HG02623 (cell line): ENCODE results near the gene ENTHD1.

Experiments
- ATAC-seq: cut with Tn5 transposase; IDR thresholded peaks from one replicate; pipeline ENCODE4 v1.9.1; 2021; ENCODE audit warnings: moderate library complexity; ENCODE audit not compliant: unreplicated experiment

ENTHD1 gene, protein sequence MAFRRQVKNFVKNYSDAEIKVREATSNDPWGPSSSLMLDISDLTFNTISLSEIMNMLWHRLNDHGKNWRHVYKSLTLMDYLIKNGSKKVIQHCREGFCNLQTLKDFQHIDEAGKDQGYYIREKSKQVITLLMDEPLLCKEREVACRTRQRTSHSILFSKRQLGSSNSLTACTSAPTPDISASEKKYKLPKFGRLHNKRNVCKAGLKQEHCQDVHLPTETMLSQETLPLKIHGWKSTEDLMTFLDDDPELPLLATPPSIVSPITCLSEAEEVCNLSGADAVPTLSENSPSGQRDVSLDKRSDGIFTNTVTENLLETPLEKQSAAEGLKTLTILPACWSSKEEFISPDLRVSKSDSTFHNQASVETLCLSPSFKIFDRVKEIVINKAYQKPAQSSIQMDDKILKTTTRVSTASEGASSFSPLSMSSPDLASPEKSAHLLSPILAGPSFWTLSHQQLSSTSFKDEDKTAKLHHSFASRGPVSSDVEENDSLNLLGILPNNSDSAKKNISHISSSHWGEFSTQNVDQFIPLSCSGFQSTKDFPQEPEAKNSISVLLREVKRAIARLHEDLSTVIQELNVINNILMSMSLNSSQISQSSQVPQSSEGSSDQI

DNA sequence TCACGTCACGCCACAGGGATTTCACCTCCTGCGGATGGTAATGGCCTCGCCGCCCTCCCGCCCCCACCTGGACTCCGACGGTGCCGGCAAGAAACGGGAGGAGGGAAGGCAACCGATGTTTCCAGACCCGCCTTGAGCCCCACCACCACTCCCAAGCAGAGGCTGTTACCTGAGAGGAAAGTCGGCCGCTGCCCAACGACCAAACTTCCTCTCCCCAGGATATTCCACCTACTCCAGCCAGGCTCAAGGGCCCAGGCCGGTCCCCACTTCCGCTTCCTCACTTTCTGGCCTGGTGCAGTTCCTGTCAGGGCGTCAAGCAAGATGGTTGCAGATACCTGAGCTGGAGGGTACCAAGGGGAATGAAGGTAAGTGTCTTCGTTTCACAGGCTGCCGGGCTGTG, at the start of gene ENTHD1:
TSS of gene ENTHD1 (minus strand) at position 235 of the 400 bp plus-strand sequence. CDS start 6,012 bp downstream, outside the sequence.
- no peak for ATAC-seq

DNA sequence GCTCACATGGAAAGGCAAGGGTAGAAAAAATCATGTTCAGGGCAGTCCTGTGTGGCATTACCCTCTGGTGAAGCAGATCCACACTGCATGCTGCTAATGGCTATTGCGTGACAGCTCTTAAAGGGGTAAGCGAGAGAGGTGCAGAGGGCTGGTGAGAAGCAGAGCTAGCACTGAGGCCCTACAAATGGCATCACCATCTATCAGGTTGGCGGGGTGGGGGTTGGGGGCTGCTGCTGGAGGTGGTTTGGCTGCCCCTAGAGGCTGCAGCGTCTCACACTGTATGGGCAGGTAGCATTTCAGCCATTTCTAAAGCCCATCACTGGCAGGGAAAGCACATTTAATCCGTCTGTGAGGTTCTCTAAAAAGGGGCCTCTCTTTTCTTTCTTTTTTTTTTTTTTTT, 49.8 kb upstream of the ENTHD1 start:
- no peak for ATAC-seq

DNA sequence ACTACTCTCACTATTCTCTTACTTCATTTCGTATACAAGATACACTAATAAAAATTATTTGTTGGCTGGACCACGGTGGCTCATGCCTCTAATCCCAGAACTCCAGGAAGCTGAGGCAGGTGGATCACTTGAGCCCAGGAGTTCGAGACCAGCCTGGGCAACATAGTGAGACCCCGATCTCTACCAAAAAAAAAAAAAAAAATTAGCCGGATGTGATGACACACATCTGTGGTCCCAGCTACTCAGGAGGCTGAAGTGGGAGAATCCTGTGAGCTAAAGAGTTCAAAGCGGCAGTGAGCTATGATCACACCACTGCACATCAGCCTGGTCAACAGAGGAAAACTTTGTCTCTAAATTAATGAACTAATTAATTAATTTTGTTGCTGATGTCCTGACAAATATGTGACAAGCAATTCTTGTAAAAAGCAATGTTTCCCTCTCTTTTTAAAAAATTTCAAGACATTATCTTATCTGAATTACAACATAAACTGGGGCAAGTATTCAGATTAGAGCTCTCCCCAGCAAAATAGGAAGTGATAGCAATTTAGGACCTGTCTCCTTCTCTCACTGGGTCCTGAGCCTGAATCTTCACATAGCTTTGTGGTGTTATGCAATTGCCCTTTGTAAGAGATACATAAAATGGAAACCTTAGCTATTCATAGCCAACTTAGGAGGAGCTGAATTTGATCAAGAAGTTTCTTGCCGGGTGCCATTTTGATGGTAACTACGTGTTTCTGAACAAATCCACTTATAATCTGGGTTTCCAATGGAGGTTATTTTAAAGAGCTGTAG, 49.1 kb upstream of the ENTHD1 start:
- no peak for ATAC-seq

DNA sequence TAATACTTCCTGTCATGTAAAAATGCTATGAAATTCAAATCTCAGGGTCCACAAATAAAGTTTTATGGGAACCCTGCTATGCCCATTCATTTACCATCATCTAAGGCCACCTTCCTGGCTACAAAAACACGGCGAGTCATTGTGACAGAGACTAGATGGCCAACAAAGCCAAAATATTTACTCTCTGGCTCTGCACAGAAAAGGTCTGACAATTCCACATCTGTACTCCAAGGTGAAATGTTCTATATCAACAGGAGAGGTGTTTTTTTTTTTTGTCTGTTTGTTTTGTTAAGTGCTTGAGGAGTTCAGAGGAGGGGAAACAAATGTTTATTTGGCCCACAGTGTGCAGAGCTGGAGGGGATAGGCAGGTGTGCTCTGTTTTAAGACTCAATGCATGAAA, 48.0 kb upstream of the ENTHD1 start:
- ATAC-seq: no peak

DNA sequence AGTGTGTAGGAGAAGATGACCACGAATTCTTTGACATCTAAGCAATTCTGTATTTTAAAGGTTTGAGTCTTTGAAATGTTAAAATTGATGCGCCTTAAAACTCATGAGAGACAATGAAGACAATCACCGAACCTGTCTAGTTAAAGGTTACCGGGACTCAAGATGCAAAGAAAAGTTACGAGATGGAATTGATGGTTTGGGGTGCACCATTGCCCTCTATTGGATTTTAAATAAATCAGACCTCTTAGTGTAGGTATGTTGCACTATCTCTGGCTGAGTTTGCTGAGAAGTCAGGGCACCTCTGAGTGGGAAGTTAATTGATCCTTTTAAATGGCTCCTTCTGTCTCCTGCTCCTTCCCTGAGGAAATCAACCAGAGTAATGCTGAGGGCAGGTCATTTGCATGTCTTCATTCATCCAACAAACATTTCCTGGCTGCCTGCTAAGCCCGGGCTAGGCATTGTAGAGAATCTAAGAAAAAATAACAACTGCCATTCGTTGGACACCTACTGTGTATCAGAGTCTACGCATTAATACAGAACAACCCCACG, 47.3 kb upstream of the ENTHD1 start:
- ATAC-seq: no peak

DNA sequence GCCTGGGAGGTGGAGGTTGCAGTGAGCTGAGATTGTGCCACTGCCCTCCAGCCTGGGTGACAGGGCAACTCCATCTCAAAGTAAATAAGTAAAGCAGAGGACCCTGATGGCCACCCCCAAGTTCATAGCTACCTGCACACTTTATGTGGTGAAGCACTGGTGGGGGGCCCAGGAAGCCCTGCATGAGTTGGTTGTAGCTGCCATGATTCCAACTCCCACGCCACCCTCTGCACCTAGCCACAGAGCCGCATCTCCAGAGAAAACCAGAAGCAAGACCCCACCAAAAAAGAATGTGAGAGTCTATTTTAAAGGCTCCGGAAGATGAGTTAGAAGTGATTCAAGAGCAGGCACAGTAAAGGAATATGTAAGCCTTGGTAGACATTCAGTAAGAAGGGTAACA, 46.3 kb upstream of the ENTHD1 start:
- no peak for ATAC-seq

DNA sequence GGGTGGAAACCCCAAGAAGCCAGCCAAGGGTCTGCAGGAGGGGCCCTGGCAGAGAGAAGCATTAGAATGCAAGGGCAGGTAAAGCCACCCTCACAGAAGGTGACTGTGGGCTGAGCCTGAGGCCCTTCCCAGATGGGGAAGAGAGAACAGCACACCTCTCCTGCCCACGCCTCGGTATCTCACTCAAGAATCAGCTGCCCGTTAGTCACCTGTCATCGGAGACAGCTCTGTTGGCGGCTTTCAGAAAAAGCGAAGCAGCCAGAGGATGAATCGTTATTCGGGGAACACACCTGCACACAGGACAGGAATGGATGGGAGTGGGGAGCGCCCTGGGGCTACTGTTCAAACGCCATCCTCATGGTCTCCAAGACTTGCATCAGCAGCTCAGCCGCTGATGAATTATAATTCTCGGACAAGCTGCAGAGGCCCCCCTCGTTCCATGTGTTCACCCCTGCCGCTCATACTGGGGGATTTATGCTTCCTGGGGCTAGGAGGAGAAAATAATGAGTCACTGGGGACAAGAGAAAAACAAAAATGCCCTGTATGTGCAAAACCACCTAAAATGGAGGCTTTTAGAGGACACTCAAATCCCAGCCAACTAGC, 45.0 kb upstream of the ENTHD1 start:
- no peak for ATAC-seq

DNA sequence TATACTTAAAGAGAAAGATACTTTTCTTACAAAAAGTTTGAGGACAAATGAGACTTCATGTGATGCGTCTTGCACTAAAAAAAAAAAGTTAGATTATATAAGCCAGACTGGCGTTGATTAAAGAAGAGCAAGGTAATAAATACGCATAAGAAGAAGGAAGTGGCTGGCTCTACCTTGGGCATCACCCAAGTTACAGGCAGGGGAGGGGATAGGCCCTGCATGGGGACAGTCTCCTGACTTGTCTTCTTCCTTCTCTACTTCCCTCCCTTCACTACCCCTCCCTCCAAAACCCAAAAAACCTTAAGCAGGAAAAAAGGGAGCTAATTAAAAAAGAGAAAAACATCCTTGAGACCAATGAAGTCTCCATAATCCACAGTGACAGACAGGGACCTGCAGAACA, 44.3 kb upstream of the ENTHD1 start:
- ATAC-seq: no peak

DNA sequence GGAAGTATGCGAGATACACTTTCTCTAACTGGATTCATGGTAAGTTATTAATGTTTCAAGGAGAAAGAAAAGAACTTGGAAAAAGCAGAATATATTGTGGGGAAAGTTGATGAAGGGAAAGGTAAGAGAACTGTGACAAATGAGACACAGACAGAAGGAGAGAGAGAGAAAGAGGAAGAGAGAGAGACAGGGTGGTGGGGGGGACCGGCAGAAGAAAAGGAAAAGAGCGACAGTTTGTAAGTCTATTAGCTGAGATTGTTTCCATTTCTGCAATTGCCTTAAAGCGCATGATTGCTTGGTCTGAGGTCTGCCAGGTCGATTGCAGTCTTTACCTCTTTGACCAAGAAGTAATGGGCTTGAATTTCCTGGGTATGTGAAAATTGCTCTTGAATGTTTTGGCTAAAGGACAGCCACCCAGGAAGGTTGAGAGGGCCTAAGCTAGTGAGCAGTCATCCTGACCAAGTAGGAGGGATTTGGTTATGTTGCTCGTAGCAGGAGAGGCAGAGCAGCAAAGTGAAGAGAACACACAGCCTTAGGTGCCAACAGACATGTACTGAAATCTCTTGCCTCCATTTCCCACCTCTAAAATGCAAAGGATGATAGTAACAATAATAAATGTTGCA, 43.1 kb upstream of the ENTHD1 start:
- ATAC-seq: no peak

DNA sequence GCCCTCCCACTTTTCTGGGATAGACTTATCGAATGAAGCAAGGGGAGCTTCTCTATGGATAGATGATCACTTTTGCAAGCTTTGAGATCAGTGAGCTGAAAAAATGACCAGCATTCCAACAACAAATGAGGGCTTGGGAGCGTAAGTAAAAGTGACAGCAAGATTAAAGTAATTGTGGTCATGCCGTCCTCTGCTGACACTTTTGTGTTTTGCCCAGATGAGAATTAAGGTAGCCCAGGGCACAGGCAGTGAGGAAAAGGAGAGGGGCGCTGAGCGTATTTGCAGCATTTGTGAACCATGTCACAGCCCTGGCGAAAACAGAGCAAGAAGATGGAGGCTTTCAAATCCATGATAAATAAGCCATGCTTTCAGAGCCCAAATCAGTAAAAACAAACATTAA, 42.1 kb upstream of the ENTHD1 start:
- ATAC-seq: no peak

DNA sequence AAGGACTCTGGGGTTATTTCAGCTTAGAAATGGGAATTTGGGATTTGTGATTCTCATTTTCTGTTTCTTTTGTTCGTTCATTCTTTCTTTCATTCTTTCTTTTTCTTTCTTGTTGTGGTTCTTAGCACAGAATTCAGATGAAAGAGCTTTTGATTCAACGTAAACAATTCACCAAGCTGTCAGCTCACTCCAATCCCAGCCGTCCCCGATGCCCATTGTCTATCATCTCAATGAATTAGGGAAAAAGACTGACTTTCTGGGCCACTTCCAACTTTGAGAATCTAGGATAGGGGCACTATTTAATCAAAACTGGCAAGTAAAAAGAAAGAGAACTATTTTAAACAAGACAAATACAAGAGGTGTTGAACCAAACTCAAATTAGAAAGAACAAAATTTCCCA, 41.6 kb upstream of the ENTHD1 start:
- no peak for ATAC-seq

DNA sequence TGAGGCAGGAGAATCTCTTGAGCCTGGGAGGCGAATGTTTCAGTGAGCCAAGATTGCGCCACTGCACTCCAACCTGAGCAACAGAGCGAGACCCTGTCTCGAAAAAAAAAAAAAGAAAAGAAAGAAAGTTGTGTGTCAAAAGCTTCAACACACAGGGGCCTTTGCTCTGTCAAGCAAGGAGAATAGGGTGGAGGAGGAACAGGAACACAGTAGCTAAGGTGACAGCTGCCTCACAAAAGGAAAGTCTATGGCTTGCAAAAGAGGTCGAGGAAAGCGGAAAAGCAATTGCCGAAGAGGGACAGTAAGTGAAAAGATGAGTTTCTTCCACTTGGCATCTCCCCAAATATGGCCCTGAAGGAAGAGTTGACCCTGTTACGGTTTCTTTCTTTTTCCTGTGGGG, 40.2 kb upstream of the ENTHD1 start:
- ATAC-seq: no peak

DNA sequence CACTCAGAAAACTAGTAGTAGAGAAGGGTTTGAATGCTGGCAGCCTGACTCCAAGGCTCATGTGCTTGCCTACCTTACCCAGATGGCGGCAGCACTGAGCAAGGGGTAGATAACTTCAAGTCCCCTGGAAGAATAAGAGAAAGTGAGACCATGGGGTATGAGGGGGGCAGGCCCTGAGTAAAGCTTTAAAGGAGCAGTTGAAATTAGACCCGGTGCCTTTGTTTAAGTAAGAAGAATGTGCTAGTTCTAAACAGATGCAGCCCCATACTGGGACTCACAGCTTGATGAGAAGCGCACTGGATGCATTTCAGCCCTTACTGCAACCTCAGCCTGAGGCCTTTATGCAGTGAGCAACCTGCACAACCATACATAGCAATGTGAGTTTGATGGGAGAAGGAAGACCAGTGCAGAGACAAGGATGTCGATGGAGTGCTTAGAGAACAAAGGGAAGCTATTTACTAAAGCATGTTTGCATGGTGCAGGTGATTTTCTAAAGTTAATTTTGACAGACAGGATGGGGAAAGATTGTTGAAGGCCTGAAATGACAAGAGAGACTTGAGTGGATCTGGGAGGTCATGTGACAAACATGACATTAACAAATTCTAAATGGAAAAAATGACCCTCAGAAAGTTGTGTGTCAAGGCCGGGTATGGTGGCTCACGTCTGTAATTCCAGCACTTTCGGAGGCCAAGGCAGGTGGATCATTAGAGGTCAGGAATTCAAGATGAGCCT, 39.5 kb upstream of the ENTHD1 start:
- ATAC-seq: no peak

DNA sequence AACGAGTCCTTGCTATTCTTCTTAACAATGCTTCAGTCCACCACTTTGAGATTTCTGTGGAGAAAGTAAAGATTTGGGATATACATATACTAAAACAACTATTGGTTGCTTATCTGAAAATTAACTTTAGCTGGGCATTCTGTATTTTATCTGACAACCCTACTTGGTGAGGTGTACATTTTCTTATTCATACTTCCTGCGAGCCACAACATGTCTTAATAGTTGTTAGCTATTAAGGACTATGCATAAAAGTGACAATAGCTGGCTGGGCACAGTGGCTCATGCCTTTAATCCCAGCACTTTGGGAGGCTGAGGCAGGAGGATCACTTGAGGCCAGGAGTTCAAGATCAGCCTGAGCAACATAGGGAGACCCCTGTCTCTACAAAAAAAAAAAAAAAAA, 38.6 kb upstream of the ENTHD1 start:
- no peak for ATAC-seq

DNA sequence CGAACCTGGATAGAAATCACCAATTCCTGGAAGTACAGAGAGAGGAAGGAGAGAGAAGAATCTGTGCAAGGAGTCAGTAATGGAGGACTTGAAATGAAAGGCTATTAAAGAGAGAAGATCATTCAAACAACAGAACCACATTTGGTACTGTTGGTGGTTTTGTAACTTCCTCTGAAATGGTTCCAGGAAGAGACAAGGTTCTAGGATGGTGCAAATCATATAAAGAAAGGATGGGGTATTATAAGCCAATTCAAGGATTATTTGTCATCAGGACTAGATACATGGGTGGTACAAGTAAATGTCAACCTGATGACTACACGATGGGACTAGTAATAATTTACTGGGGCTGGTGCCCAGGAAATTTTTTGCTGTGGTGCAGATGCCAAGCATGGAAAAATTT, 37.7 kb upstream of the ENTHD1 start:
- no peak for ATAC-seq

DNA sequence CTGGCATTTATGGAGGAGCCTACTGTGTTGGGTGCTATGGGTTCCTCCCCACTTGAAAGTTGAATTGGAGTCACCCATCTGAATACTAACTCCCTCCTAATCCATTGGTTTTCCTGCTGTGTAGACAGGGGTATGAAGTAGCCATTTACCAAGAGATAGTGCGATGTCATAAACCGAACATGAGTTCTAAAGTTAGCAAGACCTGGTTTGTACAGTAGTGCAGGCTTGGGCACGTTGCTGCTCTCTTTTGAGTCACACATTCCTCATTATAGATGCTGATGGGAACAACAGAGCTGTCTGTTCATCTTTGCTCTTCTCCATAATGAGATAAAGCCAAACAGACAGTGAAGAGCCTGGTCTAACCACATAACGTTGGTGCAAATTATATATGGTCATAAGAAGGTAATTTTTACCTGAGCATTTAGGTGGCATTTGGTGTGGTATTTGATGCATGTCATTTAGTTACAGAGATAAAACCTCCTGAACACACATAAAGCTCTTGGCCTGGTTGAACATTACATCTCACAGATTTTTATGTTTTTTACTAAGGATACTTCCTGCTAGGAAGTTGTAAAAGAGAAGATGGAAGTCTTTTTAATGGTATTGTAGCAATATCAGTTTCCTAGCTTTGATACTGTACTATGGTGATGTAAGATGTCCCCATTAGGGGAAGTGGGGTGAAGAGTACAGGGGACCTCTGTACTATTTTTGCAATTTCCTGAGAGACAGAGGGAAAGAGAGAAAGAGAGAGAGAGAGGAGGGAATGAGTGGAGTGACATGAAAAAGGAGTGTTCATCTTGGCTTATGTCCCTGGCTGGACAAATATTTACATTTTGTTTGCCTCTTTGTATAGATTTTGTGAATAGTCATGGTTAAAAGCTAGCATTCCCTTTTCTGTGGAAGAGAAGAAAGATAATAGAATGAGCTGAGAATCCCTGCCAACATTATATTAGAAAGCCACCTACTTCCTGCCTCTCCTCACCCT, 35.3 kb upstream of the ENTHD1 start:
- no peak for ATAC-seq

DNA sequence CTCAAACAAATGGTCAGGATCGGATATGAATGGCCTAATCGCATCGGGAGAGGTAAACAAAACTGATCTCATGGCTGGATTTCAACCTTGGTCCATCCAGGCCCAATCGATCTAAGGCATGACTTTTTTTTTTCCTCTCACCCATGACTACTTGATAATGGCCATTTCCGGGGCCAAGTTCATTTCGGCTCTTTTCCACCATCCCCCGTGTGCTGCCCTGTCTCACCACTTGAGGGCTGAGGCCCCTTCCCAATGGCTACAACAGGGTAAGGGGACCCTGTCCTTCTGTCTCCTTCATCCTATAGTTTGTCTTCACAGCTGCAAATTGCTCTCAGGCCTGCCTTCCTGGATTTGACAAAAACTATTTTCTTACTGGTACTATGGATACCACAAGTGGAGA, 34.0 kb upstream of the ENTHD1 start:
- no peak for ATAC-seq

DNA sequence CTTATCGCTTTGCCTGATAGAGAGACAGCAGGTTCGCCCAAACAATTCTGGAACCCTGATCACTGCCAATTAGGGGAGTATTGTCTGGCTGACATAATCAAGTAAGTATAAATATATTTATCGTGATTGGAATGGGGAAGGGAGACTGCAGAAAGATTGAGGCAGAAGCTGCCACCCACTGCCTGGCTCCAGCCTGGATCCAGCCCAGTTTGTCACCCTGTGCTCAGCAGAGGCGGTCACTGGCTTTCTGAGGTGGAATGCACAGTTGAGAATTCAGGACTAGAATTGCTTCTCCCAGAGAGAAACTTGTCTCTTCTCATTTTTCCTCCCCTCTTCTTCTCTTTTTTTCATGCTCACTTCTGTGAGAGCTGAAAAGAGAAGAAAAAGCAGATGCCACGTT, 33.2 kb upstream of the ENTHD1 start:
- no peak for ATAC-seq
